Fibroblast of pulmonary artery (primary cell): ENCODE results near the gene NRP1.

ENCODE experiments used
- DNase-seq: peaks from one replicate; pipeline ENCODE4 v3.0.0-alpha.2; 2010; ENCODE audit warnings: low read depth
- H3K4me3 ChIP-seq: replicated peaks from 2 replicates; pipeline ENCODE4 v1.5.1; 2011; ENCODE audit warnings: low read depth, mild to moderate bottlenecking, control low read depth, low read length, moderate library complexity
- CTCF ChIP-seq: IDR thresholded peaks from 2 replicates; pipeline ENCODE4 v1.5.1; 2011; ENCODE audit warnings: mild to moderate bottlenecking, control low read depth, low read length, inconsistent platforms; ENCODE audit errors: missing control alignments

The NRP1 gene

GRCh38 chr10:33295851-33296250, 38.6 kb downstream of the NRP1 start:
- no peak overlapping the region for H3K4me3 ChIP-seq
- no peak for DNase-seq
- no peak for TF ChIP-seq CTCF

- TF ChIP-seq CTCF = no peak
- no peak overlapping the region for H3K4me3 ChIP-seq
- DNase-seq = no peak
Measured at GRCh38 chr10:33293531-33294170, 40.8 kb downstream of the NRP1 start.

GRCh38 chr10:33293076-33293475, 41.4 kb downstream of the NRP1 start:
- no peak overlapping the region for H3K4me3 ChIP-seq
- DNase-seq = no peak
- TF ChIP-seq CTCF = no peak

- DNase-seq = peak; percentile 66
- no peak for TF ChIP-seq CTCF
- no peak overlapping the region for H3K4me3 ChIP-seq
Measured at GRCh38 chr10:33291053-33291592, 43.3 kb downstream of the NRP1 start.

- peak; percentile 9 for TF ChIP-seq CTCF
- no peak for DNase-seq
- H3K4me3 ChIP-seq = no peak overlapping the region
Measured at GRCh38 chr10:33290321-33291052, 44.0 kb downstream of the NRP1 start.

- TF ChIP-seq CTCF = no peak
- DNase-seq = no peak
Measured at GRCh38 chr10:33289776-33290175, 44.7 kb downstream of the NRP1 start.

GRCh38 chr10:33288127-33288526, 46.3 kb downstream of the NRP1 start:
- no peak for DNase-seq
- TF ChIP-seq CTCF = no peak
- no peak overlapping the region for H3K4me3 ChIP-seq

More at GRCh38 chr10:33289776-33290175, 44.7 kb downstream of the NRP1 start:
- H3K4me3 ChIP-seq = no peak overlapping the region
